Heart right ventricle (tissue), 16 donors: ENCODE results near the gene PET117. TPM values are rescaled to one million over a fixed set of nuclear protein-coding genes. Genes with fewer than 3 reads are reported as not detected.
"Not testable (repeated sequence)": the region's sequence is repeated elsewhere in the genome, so short reads cannot be mapped to it uniquely, and the experiment has no call there.

Source experiments
- ATAC-seq, 8 donors: fragments of 200-7000 bp; cut with Tn5 transposase; one replicate each; pipeline ENCODE4 v1.9.1; 2020; ENCODE audit warnings: mild to moderate bottlenecking in 8 of 8, moderate library complexity in 8 of 8, moderate number of reproducible peaks in 1 of 8
- DNase-seq, 2 donors: peaks; one replicate each; pipeline ENCODE4 v3.0.0-alpha.2; 2020
- H3K27ac ChIP-seq, 10 donors: fragments of 200-600 bp; sonication (generic) in 2 of 10; one replicate each; pipeline versions ENCODE4 v1.5.0 to v1.8.0; 2020 to 2022; ENCODE audit warnings: mild to moderate bottlenecking in 3 of 10
- H3K27me3 ChIP-seq, 7 donors: fragments of 200-600 bp; one replicate each; pipeline ENCODE4 v1.8.0; 2021 to 2022; ENCODE audit warnings: mild to moderate bottlenecking in 2 of 7
- H3K36me3 ChIP-seq, 9 donors: fragments of 200-600 bp; sonication (generic) in 1 of 9; one replicate each; pipeline versions ENCODE4 v1.5.0 to v1.8.0; 2020 to 2022; ENCODE audit warnings: mild to moderate bottlenecking in 2 of 9
- H3K4me1 ChIP-seq, 9 donors: fragments of 200-600 bp; sonication (generic) in 1 of 9; one replicate each; pipeline versions ENCODE4 v1.5.0 to v1.8.0; 2020 to 2022; ENCODE audit warnings: mild to moderate bottlenecking in 4 of 9
- H3K4me3 ChIP-seq, 10 donors: fragments of 200-600 bp; sonication (generic) in 2 of 10; one replicate each; pipeline versions ENCODE4 v1.5.0 to v1.8.0; 2020 to 2022; ENCODE audit warnings: mild to moderate bottlenecking in 7 of 10, moderate library complexity in 2 of 10
- H3K9me3 ChIP-seq, 11 donors: fragments of 200-600 bp in 10 of 11; sonication (generic) in 2 of 11; one replicate each; pipeline versions ENCODE4 v1.5.0 to v1.8.0; 2013 to 2022; ENCODE audit warnings: mild to moderate bottlenecking in 2 of 11, control low read depth in 1 of 11, moderate library complexity in 1 of 11
- WGBS, 2 donors: extraction: QIAGEN DNeasy Blood & Tissue Kit; methylation state at CpG; one replicate each; pipeline ENCODE4 v1.1.7; 2013; ENCODE audit warnings: inconsistent platforms in 1 of 2; 5-methylcytosine and 5-hydroxymethylcytosine counted together
- intact Hi-C, 10 donors: fragments of 100-400 bp; cut with DNase I; formaldehyde crosslinking; loops; one replicate each; pipeline versions ENCODE4 v1.11.1 to v1.14.2; 2022
- polyA plus RNA-seq, 2 donors: library from polyadenylated mRNA; stranded (reverse); fragments of 200-250 nt; gene quantifications; one replicate each; pipeline ENCODE4 v1.2.3, GENCODE V29; 2013
- total RNA-seq, 10 donors: library from RNA; stranded (reverse); fragmentation: NEBNext Ultra II Directional in 3 of 10; extraction: Animal tissue kit (Norgen Biotek cat#: 25700) in 3 of 10; gene quantifications; one replicate each; pipeline versions ENCODE4 v1.2.1 to v1.2.4, GENCODE V29; 2021 to 2023
- TF ChIP-seq, protein P1 (sequence below), 9 donors: fragments of 200-600 bp; sonication (generic) in 2 of 9; IDR thresholded peaks; one replicate each; pipeline versions ENCODE4 v1.5.0 to v1.8.0; 2021 to 2022; ENCODE audit warnings: antibody characterized with exemption in 9 of 9, mild to moderate bottlenecking in 5 of 9, moderate library complexity in 1 of 9
- donor health status: Arrhythmogenic right ventricular cardiomyopathy.
- donor health status: ischemic (EF 13 %, LVEDD 7.1; RV severe dilation, severe dysfunction).
- donor health status: healthy with polysubstance abuse.
- donor health status: DM: no; HTN: yes; CAD: no.
- donor health status: DM: no; HTN: no; CAD: no.
- donor health status: ischemic (EF 25% LVEDD 6.9; RV normal size, moderate dysfunction).
- donor health status: ischemic (EF 25% LVEDD 5.7; RV mildly dilated, moderate dysfunction).
- donor health status: healthy.
- donor health status: DM: yes; HTN: yes; CAD: no.
- donor health status: Ischemic cardiomyopathy.
- donor health status: ischemic (EF 35%, LVEDD 5.7; RV mildly dilated, moderate dysfunction).
- donor health status: nonischemic (EF 11% LVEDD 7.7; RV severe dilation, severe dysfunction).
- donor health status: DM: yes; HTN: yes; CAD: no.
- donor health status: PGD.
- donor health status: ischemic (EF 29% LVEDD 5.4; RV normal size, mild dysfunction).
- donor health status: nonischemic (EF 23%, LVEDD 6.1; RV moderate dilation, normal function).

The PET117 gene
- total and polyA plus RNA-seq, 12 donors: 8.9 to 15.8 (median 12.0) TPM

DNA sequence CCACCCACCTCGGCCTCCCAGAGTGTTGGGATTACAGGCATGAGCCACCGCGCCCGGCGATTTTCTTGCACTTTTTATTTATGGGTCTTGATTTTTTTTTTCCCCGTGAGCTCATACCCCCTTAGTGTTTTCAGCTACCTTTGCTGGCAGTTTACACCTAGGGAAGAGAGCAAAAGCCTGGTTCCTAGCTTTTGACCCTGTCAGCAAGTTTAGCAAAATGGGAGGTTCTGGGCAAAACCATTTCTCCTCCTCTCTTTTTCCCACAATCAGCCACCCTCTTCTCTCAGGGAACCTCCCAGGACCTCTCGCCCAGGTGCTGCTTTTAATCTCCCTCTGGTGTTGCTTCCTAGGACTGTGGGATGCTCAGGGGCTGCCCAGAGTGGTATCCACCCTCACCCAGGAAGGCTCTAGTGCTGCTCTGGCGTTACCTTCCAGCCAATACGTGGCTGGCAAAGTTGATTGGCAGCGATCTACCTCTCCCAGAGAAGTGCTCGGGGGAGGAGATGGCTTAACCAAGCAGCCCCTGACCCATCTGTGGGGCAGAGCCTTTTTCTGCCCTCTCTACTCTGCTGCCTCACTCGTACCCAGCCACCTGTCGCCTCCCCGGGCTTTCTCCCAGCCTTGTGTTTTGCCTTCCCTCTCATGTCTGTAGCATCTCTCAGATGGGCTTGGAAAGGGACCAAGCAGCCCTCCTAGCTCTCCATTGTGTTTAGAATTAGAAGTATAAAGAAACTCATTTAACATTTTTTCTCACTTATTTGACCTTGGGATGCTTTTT lies 37.4 kb downstream of the PET117 start:
- peaks cover 0 to 9% (median 3%) of the 10 kb centered on the region in 11 donors for H3K9me3 ChIP-seq
- 98% methylated on average over 14 of the region's 14 CpGs for WGBS, 2 donors
- H3K4me1 ChIP-seq: peaks cover 0 to 2% (median 0%) of the 10 kb centered on the region in 9 donors
- ATAC-seq: no peak
- no peak overlapping the region for H3K4me3 ChIP-seq
- no peak for DNase-seq
- TF ChIP-seq, protein P1, sequence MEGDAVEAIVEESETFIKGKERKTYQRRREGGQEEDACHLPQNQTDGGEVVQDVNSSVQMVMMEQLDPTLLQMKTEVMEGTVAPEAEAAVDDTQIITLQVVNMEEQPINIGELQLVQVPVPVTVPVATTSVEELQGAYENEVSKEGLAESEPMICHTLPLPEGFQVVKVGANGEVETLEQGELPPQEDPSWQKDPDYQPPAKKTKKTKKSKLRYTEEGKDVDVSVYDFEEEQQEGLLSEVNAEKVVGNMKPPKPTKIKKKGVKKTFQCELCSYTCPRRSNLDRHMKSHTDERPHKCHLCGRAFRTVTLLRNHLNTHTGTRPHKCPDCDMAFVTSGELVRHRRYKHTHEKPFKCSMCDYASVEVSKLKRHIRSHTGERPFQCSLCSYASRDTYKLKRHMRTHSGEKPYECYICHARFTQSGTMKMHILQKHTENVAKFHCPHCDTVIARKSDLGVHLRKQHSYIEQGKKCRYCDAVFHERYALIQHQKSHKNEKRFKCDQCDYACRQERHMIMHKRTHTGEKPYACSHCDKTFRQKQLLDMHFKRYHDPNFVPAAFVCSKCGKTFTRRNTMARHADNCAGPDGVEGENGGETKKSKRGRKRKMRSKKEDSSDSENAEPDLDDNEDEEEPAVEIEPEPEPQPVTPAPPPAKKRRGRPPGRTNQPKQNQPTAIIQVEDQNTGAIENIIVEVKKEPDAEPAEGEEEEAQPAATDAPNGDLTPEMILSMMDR (IDR thresholded peaks at IDR 0.05): no peak
- intact Hi-C loops: no loop called here
- H3K27me3 ChIP-seq: no peaks in the 10 kb centered on the region
- H3K36me3 ChIP-seq: peaks cover 0 to 65% (median 7%) of the 10 kb centered on the region in 9 donors
- H3K27ac ChIP-seq: no peak overlapping the region

DNA sequence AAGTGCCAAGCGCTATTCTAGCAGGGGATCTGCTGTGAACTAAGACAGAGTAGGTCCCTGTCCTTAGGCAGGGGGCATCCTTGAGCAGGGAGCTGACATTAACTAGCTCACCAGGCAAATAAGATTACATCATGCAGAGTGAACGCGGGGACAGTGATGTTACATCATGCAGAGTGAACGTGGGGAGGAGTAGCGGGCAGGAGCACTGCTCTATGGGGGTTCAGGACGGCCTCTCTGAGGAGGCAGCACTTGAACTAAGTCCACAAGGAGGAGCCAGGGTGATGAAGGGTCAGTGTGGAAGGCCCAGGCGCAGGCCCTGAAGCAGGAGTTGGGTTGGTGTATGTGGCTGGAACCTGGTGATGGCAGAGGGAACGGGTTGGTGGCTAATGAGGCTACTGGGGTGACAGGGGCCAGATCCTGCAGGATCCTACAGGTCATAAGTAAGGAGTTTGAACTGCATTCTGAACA lies 38.7 kb downstream of the PET117 start:
- TF ChIP-seq, protein P1 (IDR thresholded peaks at IDR 0.05): no peak
- peaks cover 0 to 17% (median 6%) of the 10 kb centered on the region in 11 donors for H3K9me3 ChIP-seq
- H3K27ac ChIP-seq: no peak overlapping the region
- 80 to 89% methylated on average over 8 of the region's 8 CpGs for WGBS, 2 donors
- H3K4me3 ChIP-seq: no peak overlapping the region
- DNase-seq: no peak
- intact Hi-C loops: no loop called here
- ATAC-seq: no peak
- no peaks in the 10 kb centered on the region for H3K27me3 ChIP-seq
- peaks cover 0 to 57% (median 11%) of the 10 kb centered on the region in 9 donors for H3K36me3 ChIP-seq
- no peaks in the 10 kb centered on the region for H3K4me1 ChIP-seq

DNA sequence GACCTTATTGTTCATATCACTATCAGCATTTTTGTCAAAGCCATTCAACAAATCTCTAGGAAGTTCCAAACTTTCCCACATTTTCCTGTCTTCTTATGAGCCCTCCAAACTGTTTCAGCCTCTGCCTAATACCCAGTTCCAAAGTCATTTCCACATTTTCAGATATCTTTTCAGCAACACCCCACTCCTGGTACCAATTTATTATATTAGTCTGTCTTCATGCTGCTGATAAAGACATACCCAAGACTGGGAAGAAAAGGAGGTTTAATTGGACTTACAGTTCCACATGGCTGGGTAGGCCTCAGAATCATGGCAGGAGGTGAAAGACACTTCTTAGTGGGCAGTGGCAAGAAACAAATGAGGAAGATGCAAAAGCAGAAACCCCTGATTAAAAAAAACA lies 42.7 kb downstream of the PET117 start:
- DNase-seq, H3K27me3 ChIP-seq, intact Hi-C loops, ATAC-seq, H3K4me3 ChIP-seq, H3K4me1 ChIP-seq, H3K27ac ChIP-seq: not testable (repeated sequence)
- peaks cover 0 to 17% (median 6%) of the 10 kb centered on the region in 11 donors for H3K9me3 ChIP-seq
- peaks cover 0 to 63% (median 31%) of the 10 kb centered on the region in 9 donors for H3K36me3 ChIP-seq

DNA sequence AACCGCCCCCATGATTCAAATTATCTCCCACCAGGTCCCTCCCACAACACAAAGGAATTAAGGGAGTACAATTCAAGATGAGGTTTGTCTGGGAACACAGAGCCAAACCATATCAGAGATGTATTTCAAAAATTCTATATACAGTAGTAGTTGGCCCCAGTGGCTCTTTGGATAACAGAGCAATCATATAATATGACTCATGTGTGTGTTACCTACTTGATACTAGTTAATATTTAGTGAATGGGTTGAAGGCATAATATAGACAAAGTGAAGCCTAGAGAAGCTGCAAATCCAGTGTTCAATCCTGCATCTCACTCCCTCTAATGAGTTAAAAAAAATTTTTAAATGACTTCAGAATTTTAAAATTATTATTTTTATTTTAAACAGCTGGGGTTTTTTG lies 43.2 kb downstream of the PET117 start:
- Histone ChIP-seq H3K27ac (no peak overlapping the region), H3K4me3 (no peak overlapping the region), H3K9me3 (peaks cover 0 to 17% (median 6%) of the 10 kb centered on the region in 11 donors), H3K27me3 (no peaks in the 10 kb centered on the region), H3K36me3 (peaks cover 0 to 67% (median 32%) of the 10 kb centered on the region in 9 donors), H3K4me1 (no peaks in the 10 kb centered on the region)
- TF ChIP-seq, protein P1 (IDR thresholded peaks at IDR 0.05): no peak
- intact Hi-C loops: no loop called here
- 92 to 98% methylated on average over 1 of the region's 1 CpG for WGBS, 2 donors
- DNase-seq: no peak
- ATAC-seq: no peak

DNA sequence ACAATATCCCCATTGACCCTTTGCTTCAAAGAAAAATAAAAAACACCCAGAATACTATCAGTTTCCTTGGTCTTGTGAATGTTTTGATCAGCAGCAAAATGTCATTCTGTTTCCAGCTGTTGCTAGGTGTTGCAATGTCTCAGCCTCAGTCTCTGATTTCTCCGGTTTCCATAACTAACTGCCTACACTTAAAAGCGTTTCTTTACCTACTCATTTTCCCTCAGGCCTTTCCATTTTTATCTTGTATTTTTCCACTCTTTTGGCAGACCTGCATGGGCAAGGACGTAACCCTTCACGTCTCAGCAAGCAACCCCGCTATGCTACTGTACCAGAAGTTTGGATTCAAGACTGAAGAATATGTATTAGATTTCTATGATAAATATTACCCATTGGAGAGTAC lies 49.4 kb downstream of the PET117 start:
- DNase-seq: no peak
- Histone ChIP-seq H3K9me3 (no peaks in the 10 kb centered on the region), H3K4me3 (no peak overlapping the region), H3K36me3 (peaks cover 0 to 86% (median 42%) of the 10 kb centered on the region in 9 donors), H3K4me1 (no peaks in the 10 kb centered on the region), H3K27ac (no peak overlapping the region), H3K27me3 (no peaks in the 10 kb centered on the region)
- 92 to 95% methylated on average over 5 of the region's 5 CpGs for WGBS, 2 donors
- intact Hi-C loops: no loop called here
- ATAC-seq: no peak
- TF ChIP-seq, protein P1 (IDR thresholded peaks at IDR 0.05): no peak
